HCT116 (cell line): ENCODE data around the gene ILF2. TPM values are rescaled to one million over a fixed set of nuclear protein-coding genes. Genes with fewer than 3 reads are reported as not detected.

Source experiments
- ATAC-seq: fragments of 200-7000 bp; cut with Tn5 transposase; 2 replicates; pipeline ENCODE4 v1.9.1; 2020; ENCODE audit warnings: mild to moderate bottlenecking, moderate library complexity
- BruUV-seq: library from RNA; stranded (reverse); fragments of 400-500 nt; replicated peaks from 2 replicates; lab custom pipeline; 2021; lab: Mats Ljungman, UMichigan
- CTCF ChIA-PET: fragments of 300-600 bp; sonication (Branson Sonifier 250); formaldehyde crosslinking; loops from one replicate; lab custom pipeline; 2021; ENCODE audit warnings: antibody characterized with exemption; lab: Charles Lee
- POLR2A ChIA-PET: fragments of 300-600, 350-600 bp; sonication (Branson Sonifier 250); formaldehyde crosslinking; loops from one replicate; lab custom pipeline; 2021; ENCODE audit warnings: antibody characterized with exemption; lab: Charles Lee
- RAD21 ChIA-PET, 2 experiments: fragments of 300-600 bp; sonication (Branson Sonifier 250); formaldehyde crosslinking; loops; one replicate each; lab custom pipeline; 2023; ENCODE audit warnings: low total read pairs in 2 of 2; ENCODE audit not compliant: uncharacterized antibody in 2 of 2, unreplicated experiment in 2 of 2, low non-redundant PET in 1 of 2; lab: Charles Lee
- DNase-seq: peaks from one replicate; pipeline ENCODE4 v3.0.0-alpha.2; 2010; ENCODE audit warnings: low read depth, low spot score
- H2AFZ ChIP-seq: fragments of 200-600 bp; shearing (Covaris generic), sonication (generic); 2 replicates; pipeline ENCODE4 v1.6.1; 2017; ENCODE audit warnings: low read depth, mixed run types, mixed read lengths, antibody characterized with exemption, low read length; ENCODE audit not compliant: poor library complexity, severe bottlenecking
- H3K27ac ChIP-seq: 2 replicates; pipeline ENCODE4 v1.5.1; 2012; ENCODE audit warnings: low read depth, low read length
- H3K27me3 ChIP-seq: fragments of 200-600 bp; sonication (generic); 2 replicates; pipeline ENCODE4 v1.6.1; 2016; ENCODE audit warnings: mixed run types, low read length, mixed read lengths; ENCODE audit not compliant: insufficient read depth
- H3K36me3 ChIP-seq, 2 experiments: fragments of 200-500 bp in 1 of 2; fragments of 200-600 bp in 1 of 2; sonication (Bioruptor generic) in 1 of 2; sonication (generic) in 1 of 2; 2 replicates each; pipeline versions ENCODE4 v1.5.1 to v1.6.1; 2014 to 2016; ENCODE audit warnings: low read length in 2 of 2, inconsistent platforms in 1 of 2, mixed read lengths in 1 of 2, mixed run types in 1 of 2; ENCODE audit not compliant: insufficient read depth in 2 of 2, control insufficient read depth in 1 of 2
- H3K4me1 ChIP-seq, 2 experiments: fragments of 200-600 bp in 1 of 2; sonication (generic) in 1 of 2; 2 replicates each; pipeline versions ENCODE4 v1.5.1 to v1.6.1; 2012 to 2017; ENCODE audit warnings: low read length in 2 of 2, inconsistent platforms in 1 of 2, mild to moderate bottlenecking in 1 of 2, mixed read lengths in 1 of 2, mixed run types in 1 of 2, moderate library complexity in 1 of 2; ENCODE audit not compliant: insufficient read depth in 2 of 2, control insufficient read depth in 1 of 2
- H3K4me2 ChIP-seq: fragments of 200-600 bp; sonication (generic); 2 replicates; pipeline ENCODE4 v1.6.1; 2017; ENCODE audit warnings: mixed run types, low read length, mixed read lengths
- H3K4me3 ChIP-seq, 2 experiments: fragments of 200-600 bp in 1 of 2; sonication (generic) in 1 of 2; replicated peaks in 1 of 2; 2 replicates each; pipeline ENCODE4 v1.5.1; 2011 to 2016; ENCODE audit warnings: low read length in 2 of 2, control low read depth in 1 of 2, low read depth in 1 of 2, mild to moderate bottlenecking in 1 of 2, mixed read lengths in 1 of 2, mixed run types in 1 of 2
- H3K79me2 ChIP-seq: fragments of 200-600 bp; sonication (generic); 2 replicates; pipeline ENCODE4 v1.6.1; 2017; ENCODE audit warnings: mild to moderate bottlenecking, mixed run types, low read length, moderate library complexity, mixed read lengths; ENCODE audit not compliant: insufficient read depth
- H3K9ac ChIP-seq: fragments of 200-600 bp; sonication (generic); 2 replicates; pipeline ENCODE4 v1.6.1; 2016; ENCODE audit warnings: low read length, mixed read lengths
- H3K9me2 ChIP-seq: fragments of 200-600 bp; sonication (generic), shearing (Covaris generic); 2 replicates; pipeline ENCODE4 v1.6.1; 2017; ENCODE audit warnings: mixed run types, mild to moderate bottlenecking, moderate library complexity; ENCODE audit not compliant: insufficient read depth
- H3K9me3 ChIP-seq, 2 experiments: fragments of 200-500 bp in 1 of 2; fragments of 200-600 bp in 1 of 2; sonication (Bioruptor generic) in 1 of 2; sonication (generic) in 1 of 2; 2 replicates each; pipeline ENCODE4 v1.6.1; 2014 to 2017; ENCODE audit warnings: low read length in 2 of 2, mixed read lengths in 2 of 2, inconsistent platforms in 1 of 2, low read depth in 1 of 2, mild to moderate bottlenecking in 1 of 2, mixed run types in 1 of 2, moderate library complexity in 1 of 2; ENCODE audit not compliant: control insufficient read depth in 1 of 2, insufficient read depth in 1 of 2
- H4K20me1 ChIP-seq: fragments of 200-600 bp; sonication (generic), shearing (Covaris generic); 2 replicates; pipeline ENCODE4 v1.6.1; 2017; ENCODE audit warnings: mixed run types, mild to moderate bottlenecking, moderate library complexity; ENCODE audit not compliant: insufficient read depth
- CBX3 ChIP-seq: IDR thresholded peaks from 2 replicates; pipeline ENCODE4 v1.6.1; 2012; ENCODE audit warnings: low read depth
- CEBPB ChIP-seq: IDR thresholded peaks from 2 replicates; pipeline ENCODE4 v1.6.1; 2012; ENCODE audit warnings: low read depth
- EZH2 ChIP-seq: fragments of 200-600 bp; sonication (generic); IDR thresholded peaks from 2 replicates; pipeline ENCODE4 v1.6.1; 2017; ENCODE audit warnings: antibody characterized with exemption, mixed run types
- JUND ChIP-seq: IDR thresholded peaks from 2 replicates; pipeline ENCODE4 v1.6.1; 2012
- SIN3A ChIP-seq: IDR thresholded peaks from 2 replicates; pipeline ENCODE4 v1.6.1; 2012; ENCODE audit warnings: low read depth
- TCF7L2 ChIP-seq: IDR thresholded peaks from 2 replicates; pipeline ENCODE4 v1.7.0; 2011; ENCODE audit warnings: borderline replicate concordance, inconsistent platforms; ENCODE audit not compliant: insufficient read depth, insufficient read length; ENCODE audit errors: extremely low read depth
- intact Hi-C: fragments of 100-400 bp; cut with micrococcal nuclease; formaldehyde crosslinking; loops from 2 replicates; pipeline ENCODE4 v1.10.0; 2022
- total RNA-seq: library from RNA; stranded (reverse); gene quantifications from one replicate; pipeline ENCODE4 v1.2.1, GENCODE V29; 2021; ENCODE audit not compliant: unreplicated experiment
- TF ChIP-seq, protein P1 (sequence below), 3 experiments: fragments of 200-600 bp in 1 of 3; sonication (generic) in 1 of 3; IDR thresholded peaks in 2 of 3; conservative IDR thresholded peaks in 1 of 3; 2 replicates each; pipeline ENCODE4 v1.5.1; 2012 to 2017; ENCODE audit warnings: low read depth in 2 of 3, low read length in 2 of 3, antibody characterized with exemption in 1 of 3, borderline replicate concordance in 1 of 3, control low read depth in 1 of 3, mild to moderate bottlenecking in 1 of 3, mixed read lengths in 1 of 3, mixed run types in 1 of 3, moderate library complexity in 1 of 3; ENCODE audit not compliant: insufficient read depth in 1 of 3
- TF ChIP-seq, protein P2 (sequence below): IDR thresholded peaks from 2 replicates; pipeline ENCODE4 v1.6.1; 2012; ENCODE audit warnings: low read depth
- TF ChIP-seq, protein P3 (sequence below): IDR thresholded peaks from 2 replicates; pipeline ENCODE4 v1.6.1; 2012
- TF ChIP-seq, protein P4 (sequence below): IDR thresholded peaks from 2 replicates; pipeline ENCODE4 v1.6.1; 2012

The ILF2 gene
- total RNA-seq, 1 experiment from 2014 or later: 335 TPM

DNA sequence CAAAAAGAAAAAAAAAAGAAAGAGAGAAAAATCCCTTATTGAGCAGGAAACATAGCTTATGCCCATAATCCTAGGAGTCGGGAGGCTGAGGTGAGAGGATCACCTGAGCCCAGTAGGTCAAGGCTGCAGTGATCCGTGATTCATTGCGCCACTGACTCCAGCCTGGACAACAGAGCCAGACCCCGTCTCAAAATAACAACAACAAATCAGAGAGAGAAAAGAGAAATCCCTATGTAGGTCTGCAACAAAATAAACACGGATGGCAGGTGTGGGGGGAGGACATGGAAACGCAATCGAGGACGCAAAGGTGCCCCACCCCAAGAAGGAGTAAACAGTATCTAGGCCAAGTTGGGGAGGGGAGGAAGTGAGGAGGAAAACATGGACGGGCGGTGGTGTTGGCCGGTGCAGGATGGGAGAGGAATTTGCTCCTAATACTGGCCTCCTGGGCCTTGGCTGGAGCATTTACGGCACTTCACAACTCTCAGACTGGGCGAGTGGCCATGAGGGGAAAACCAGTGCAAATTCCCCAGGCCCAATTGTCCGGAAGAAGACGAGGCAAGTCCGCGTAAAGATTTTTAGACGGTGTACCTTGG, 37.5 kb downstream of the ILF2 start:
- TF ChIP-seq CBX3: no peak
- no peak for TF ChIP-seq CEBPB
- TF ChIP-seq, protein P1, sequence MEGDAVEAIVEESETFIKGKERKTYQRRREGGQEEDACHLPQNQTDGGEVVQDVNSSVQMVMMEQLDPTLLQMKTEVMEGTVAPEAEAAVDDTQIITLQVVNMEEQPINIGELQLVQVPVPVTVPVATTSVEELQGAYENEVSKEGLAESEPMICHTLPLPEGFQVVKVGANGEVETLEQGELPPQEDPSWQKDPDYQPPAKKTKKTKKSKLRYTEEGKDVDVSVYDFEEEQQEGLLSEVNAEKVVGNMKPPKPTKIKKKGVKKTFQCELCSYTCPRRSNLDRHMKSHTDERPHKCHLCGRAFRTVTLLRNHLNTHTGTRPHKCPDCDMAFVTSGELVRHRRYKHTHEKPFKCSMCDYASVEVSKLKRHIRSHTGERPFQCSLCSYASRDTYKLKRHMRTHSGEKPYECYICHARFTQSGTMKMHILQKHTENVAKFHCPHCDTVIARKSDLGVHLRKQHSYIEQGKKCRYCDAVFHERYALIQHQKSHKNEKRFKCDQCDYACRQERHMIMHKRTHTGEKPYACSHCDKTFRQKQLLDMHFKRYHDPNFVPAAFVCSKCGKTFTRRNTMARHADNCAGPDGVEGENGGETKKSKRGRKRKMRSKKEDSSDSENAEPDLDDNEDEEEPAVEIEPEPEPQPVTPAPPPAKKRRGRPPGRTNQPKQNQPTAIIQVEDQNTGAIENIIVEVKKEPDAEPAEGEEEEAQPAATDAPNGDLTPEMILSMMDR (IDR thresholded peaks at IDR 0.05 in 2 of 3, conservative IDR thresholded peaks at IDR 0.05 in 1 of 3; ENCODE audit: borderline replicate concordance in 1 of 3, insufficient read depth in 1 of 3, low read depth in 2 of 3, low read length in 2 of 3): no peak
- no peak for TF ChIP-seq EZH2
- no peak for TF ChIP-seq SIN3A
- TF ChIP-seq, protein P2, sequence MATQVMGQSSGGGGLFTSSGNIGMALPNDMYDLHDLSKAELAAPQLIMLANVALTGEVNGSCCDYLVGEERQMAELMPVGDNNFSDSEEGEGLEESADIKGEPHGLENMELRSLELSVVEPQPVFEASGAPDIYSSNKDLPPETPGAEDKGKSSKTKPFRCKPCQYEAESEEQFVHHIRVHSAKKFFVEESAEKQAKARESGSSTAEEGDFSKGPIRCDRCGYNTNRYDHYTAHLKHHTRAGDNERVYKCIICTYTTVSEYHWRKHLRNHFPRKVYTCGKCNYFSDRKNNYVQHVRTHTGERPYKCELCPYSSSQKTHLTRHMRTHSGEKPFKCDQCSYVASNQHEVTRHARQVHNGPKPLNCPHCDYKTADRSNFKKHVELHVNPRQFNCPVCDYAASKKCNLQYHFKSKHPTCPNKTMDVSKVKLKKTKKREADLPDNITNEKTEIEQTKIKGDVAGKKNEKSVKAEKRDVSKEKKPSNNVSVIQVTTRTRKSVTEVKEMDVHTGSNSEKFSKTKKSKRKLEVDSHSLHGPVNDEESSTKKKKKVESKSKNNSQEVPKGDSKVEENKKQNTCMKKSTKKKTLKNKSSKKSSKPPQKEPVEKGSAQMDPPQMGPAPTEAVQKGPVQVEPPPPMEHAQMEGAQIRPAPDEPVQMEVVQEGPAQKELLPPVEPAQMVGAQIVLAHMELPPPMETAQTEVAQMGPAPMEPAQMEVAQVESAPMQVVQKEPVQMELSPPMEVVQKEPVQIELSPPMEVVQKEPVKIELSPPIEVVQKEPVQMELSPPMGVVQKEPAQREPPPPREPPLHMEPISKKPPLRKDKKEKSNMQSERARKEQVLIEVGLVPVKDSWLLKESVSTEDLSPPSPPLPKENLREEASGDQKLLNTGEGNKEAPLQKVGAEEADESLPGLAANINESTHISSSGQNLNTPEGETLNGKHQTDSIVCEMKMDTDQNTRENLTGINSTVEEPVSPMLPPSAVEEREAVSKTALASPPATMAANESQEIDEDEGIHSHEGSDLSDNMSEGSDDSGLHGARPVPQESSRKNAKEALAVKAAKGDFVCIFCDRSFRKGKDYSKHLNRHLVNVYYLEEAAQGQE: no peak
- TF ChIP-seq, protein P3, sequence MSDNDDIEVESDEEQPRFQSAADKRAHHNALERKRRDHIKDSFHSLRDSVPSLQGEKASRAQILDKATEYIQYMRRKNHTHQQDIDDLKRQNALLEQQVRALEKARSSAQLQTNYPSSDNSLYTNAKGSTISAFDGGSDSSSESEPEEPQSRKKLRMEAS: no peak
- no peak for TF ChIP-seq JUND
- TF ChIP-seq TCF7L2: no peak
- TF ChIP-seq, protein P4, sequence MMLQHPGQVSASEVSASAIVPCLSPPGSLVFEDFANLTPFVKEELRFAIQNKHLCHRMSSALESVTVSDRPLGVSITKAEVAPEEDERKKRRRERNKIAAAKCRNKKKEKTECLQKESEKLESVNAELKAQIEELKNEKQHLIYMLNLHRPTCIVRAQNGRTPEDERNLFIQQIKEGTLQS: no peak
- Histone ChIP-seq H3K4me3 (peak overlapping the region; percentile 91 to 95), H2AFZ (no peak overlapping the region), H3K79me2 (peaks cover 44% of the 10 kb centered on the region), H3K4me1 (peaks cover 12 to 25% of the 10 kb centered on the region in 2 experiments), H3K9ac (peak overlapping the region; percentile 99), H3K36me3 (peaks cover 19 to 26% of the 10 kb centered on the region in 2 experiments), H3K4me2 (peak overlapping the region; percentile 78), H3K9me3 (no peaks in the 10 kb centered on the region), H4K20me1 (peaks cover 4% of the 10 kb centered on the region; the same call in 1 of the 2 replicates), H3K27ac (peak overlapping the region; percentile 100), H3K9me2 (no peaks in the 10 kb centered on the region), H3K27me3 (no peaks in the 10 kb centered on the region)
- ChIA-PET RAD21 (interaction anchor here (0.6 to 1.0 kb wide), 4 partner anchors 21 to 95 kb away, joined by 3 to 5 read pairs (median 3); no protein-coding TSS in a partner anchor), CTCF (interaction anchor here (1.0 to 1.8 kb wide), 6 partner anchors 15 to 281 kb away, joined by 3 to 16 read pairs (median 7); no protein-coding TSS in a partner anchor), POLR2A (interaction anchor here (0.7 to 3.0 kb wide), 25 partner anchors 8 to 334 kb away, joined by 3 to 31 read pairs (median 6); partner anchors contain the start of genes CREB3L4, S100A14, S100A16 and S100A6)
- DNase-seq: no peak
- ATAC-seq: peak; percentile 5
- intact Hi-C loops: no loop called here
- BruUV-seq: no TSS peak
